ENCODE results near the gene MYOCD.

DNA sequence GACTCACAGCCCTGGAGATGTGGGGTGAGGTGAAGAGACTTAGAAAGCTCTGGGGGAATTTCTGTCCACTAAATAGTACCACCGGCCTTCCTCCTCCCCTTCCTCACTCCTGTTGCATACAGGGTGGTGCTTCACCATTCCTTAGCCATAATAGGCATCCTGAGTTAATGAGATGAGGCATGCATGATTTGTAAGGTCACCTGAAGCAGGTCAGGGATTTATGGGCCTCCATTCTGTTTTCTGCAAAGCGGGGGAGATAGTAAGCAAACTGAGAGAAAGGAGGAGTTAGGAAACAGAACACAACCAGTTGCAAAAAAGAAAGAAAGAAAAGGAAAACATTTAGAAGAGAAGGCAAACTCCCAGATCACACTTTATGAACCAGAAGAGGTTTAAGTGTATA is 9.3 kb upstream of the MYOCD start:
- TF ChIP-seq, protein P1, sequence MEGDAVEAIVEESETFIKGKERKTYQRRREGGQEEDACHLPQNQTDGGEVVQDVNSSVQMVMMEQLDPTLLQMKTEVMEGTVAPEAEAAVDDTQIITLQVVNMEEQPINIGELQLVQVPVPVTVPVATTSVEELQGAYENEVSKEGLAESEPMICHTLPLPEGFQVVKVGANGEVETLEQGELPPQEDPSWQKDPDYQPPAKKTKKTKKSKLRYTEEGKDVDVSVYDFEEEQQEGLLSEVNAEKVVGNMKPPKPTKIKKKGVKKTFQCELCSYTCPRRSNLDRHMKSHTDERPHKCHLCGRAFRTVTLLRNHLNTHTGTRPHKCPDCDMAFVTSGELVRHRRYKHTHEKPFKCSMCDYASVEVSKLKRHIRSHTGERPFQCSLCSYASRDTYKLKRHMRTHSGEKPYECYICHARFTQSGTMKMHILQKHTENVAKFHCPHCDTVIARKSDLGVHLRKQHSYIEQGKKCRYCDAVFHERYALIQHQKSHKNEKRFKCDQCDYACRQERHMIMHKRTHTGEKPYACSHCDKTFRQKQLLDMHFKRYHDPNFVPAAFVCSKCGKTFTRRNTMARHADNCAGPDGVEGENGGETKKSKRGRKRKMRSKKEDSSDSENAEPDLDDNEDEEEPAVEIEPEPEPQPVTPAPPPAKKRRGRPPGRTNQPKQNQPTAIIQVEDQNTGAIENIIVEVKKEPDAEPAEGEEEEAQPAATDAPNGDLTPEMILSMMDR (IDR thresholded peaks at IDR 0.05): no peak
- TF ChIP-seq POLR2A (IDR thresholded peaks at IDR 0.05): no peak
